HG03439 (cell line): Measurements from ENCODE around the gene XYLT1.

ENCODE experiments used
- ATAC-seq: cut with Tn5 transposase; IDR thresholded peaks from one replicate; pipeline ENCODE4 v1.9.1; 2021; ENCODE audit warnings: mild to moderate bottlenecking, moderate library complexity; ENCODE audit not compliant: unreplicated experiment

The XYLT1 gene

DNA sequence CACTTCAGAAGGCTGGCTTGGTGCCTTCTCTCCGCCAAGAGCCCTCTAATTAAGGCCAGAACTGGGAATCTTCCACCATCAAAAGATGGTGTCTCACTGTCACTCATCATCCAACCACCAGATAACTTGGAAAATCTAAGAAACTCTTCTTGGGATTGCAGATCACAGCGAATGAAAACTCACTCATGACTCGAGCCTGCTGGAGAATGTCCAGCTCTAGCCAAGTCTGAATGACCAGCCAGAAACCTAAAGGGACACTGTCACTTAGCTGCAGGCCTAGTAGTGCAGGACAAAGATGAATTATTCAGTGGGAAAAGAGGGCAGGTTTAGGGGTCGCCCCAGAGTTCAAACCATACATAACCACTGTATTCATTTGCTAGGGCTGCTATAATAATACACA, 107.8 kb downstream of the XYLT1 start:
- ATAC-seq = no peak

DNA sequence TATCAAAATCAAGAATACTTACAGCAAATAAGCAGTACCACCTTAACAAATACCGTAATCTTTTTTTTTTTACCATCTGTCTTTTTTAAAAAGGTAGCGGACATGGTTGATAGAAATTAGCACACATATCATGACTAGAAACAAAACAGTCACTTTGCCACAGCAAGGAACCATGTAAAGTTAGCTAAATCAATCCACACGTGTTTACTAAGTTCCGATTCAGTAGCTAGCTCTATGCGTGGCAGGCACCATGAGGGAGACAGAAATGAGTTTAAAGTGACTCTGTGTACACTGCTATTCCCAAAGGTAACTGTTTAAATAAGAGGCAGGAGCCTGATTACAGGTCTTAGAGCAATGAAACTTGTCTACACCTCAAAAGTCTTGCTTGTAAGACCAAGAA, 108.6 kb downstream of the XYLT1 start:
- no peak for ATAC-seq

DNA sequence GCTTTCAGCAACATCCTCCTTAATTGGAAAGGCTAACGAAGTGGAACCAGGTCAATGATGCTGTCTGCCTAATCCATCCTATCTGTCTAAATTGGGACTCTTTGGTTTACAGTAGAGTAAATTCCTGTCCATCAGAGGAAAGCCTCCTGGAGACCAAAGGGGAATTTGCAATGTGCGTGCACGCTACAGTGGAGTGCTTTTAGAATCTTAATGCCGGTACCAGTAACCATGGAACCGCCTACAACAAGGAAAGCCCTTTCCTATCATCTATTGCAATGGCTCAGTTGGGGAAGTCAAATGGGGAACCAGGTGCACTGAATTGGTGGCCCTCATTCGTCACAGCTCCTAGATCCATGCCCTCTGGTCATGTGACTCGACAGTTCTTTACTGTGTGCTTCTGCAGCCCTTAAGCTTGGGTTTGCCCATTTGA, 110.1 kb downstream of the XYLT1 start:
- no peak for ATAC-seq

DNA sequence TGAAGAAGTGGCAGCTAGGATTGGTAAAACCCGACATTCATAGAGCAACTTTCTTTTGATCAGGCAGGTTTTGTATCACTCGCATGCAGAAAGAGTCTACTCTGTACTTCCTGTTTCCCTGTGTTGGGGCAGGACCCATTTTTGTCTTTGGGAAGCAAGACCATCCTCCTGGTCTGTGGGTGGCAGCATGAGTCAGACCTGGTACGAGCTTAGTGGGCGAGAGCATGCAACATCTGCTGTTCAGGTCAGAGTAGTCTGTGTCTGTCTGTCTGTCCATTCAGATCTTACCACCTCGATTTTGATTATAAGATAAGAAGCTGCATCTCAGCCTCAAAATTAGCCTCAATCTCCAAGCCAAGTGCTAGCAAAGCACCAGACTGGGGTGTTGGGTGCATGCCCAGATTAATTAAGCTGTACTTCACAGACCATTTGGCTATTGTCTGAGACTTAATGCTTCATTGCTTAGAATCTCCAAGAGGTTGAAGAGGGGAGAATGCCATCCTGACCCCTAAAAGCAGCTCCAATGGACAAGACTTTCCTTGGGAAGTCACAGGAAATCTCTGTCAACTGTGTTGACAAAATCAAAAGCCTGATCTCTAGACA, 110.9 kb downstream of the XYLT1 start:
- no peak for ATAC-seq

GRCh38 chr16:17358846-17359245, 111.9 kb downstream of the XYLT1 start:
- ATAC-seq = no peak

GRCh38 chr16:17358355-17358754, 112.4 kb downstream of the XYLT1 start:
- ATAC-seq = no peak

DNA sequence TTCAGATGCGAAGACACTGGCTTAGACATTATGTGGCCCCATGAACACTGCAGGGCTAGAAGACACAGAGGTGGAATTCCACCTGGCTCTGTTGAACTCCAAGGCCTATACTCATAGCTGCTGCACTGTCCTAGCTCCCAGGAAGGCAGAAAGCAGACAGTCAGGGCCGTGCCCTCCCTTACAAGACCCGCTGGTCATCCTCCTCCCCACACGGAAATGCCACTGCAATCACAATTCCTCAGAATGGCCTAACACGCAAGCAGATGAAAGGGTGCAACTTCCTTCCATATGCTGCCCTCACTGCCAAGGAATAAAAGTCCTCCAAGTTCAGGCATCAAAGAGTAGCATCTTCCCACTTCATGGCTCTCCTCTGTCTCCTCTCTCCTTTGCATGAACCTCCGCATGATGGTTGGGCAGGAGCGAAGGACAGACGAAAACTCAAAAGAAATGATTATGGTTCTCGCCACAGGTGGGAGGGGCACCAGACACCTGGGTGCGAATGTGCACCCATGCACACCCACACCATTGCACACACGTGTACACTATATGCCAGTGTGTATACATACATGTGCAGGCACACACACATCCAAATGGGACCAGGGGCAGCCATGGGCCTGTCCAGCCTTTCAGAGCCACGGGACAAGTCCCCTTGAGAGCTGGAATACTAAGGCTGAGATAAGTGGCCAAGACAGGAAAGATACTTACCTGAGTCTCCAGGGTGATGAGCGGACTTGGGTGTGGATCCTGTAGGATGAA, 113.3 kb downstream of the XYLT1 start:
- ATAC-seq = no peak

DNA sequence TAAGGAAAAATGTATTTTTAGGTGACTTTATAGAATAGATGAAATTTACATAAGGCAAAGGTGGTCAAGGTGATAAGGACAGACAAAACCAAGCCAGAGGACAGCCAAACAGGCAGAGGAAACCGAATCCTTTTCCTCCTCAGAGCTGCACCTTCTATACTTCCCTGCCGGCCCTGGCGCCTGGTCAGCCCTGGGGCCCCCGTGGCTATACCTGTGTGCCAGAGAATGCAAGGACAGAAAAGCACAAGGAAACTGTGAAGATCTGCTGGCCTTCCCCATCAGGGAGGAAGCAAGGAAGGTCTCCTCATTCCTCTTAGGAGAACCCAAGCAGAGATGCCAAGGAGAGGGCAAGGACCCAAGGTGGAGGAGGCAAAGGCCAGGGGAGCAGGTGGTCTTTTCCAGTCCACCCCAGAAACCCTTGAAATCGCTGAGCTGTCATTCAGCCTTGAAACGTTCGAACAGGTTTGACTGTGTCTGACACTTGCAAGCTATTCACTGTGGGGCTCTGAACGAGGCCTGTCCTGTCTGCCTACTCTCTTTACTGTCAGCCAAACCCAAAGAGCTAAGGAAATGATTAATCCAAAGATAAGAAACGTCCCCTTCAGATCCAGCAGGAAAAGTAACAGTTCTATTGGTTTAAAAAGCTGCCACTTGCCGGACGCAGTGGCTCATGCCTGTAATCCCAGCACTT, 114.4 kb downstream of the XYLT1 start:
- no peak for ATAC-seq

GRCh38 chr16:17354685-17355084, 116.1 kb downstream of the XYLT1 start:
- no peak for ATAC-seq

GRCh38 chr16:17354141-17354601, 116.6 kb downstream of the XYLT1 start:
- no peak for ATAC-seq

DNA sequence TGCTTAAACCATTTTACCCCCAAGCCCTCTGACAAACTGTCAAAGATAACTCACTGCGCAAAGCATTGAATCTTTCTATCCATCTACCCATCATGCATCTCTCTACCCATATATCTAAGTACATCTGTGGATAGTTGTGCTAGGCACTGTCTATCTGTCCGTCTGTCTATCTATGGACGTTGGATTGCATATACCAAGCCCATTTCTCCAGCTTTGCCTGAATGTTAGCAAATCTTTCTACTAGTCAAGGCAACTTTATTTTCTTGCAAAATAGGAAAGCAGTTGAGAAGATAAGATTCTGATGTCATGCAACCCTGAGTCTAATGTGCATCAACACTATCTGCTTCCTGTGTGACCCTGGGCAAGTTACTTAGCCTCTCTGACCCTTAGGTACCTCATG, 117.2 kb downstream of the XYLT1 start:
- no peak for ATAC-seq

DNA sequence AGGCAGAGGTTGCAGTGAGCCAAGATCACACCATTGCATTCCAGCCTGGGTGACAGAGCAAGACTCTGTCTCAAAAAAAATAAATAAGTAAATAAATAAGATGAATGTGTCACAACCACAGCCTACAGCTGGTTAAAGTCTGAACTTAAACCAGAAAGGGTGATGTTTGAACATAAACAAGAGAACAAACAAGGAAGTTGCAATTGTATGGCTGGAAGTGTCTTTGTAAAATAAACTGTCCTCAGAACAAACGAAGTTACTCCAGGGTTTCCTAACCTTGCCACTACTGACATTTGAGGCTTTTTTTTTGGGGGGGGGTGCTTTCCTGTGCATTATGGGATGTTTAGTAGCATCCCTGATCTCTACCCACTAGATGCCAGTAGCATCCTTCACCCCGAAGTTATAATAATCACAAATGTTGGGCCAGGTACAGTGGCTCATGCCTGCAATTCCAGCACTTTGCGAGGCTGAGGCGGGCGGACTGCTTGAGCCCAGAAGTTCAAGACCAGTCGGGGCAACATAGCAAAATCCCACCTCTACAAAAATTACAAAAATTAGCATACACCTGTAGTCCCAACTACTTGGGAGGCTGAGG, 119.2 kb downstream of the XYLT1 start:
- ATAC-seq = no peak

- ATAC-seq = no peak
These were observed 120.6 kb downstream of the XYLT1 start for GRCh38 chr16:17350207-17350606.

- no peak for ATAC-seq
These were observed 121.9 kb downstream of the XYLT1 start for GRCh38 chr16:17348826-17349225.

GRCh38 chr16:17348042-17348783, 122.5 kb downstream of the XYLT1 start:
- no peak for ATAC-seq

DNA sequence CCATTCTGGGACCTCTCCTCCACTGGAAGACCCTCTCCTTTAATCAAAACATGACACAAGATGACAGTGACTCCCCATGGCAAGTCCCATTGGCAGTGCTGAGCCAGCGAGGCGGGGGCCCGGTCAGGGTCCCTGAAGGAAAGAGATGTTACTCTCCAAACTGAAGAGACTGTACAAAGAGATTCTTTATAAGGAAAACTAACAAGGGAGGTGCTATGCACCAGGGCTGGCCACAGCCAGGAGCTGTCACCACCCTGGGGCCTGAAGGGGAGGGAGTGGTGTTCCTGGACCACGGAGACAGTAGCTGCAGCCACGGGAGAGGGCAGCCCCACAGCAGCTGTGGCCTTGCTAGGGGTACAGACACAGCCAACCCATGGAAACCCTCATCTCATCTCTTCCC, 123.1 kb downstream of the XYLT1 start:
- ATAC-seq = no peak

- ATAC-seq = no peak
These were observed 123.9 kb downstream of the XYLT1 start for GRCh38 chr16:17346621-17347569.

DNA sequence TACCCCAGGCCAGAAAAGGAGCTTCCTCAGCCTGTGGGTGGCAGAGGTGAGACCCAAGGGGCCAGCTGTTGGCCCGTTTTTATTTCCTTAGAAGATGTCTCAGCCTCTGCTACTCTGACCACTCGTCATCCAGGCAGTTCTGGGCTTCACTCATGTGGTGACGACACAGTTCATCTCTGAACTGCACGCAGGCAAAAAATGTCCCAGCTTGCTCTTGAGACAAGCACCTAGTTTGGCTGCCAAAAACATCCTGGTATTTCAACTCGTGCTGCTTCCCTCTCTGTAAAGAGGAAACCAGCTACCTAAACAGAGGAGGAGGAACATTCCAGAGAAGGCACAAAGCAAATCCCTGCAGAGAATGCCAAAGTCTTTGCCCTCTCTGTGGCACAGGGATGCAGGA, 125.7 kb downstream of the XYLT1 start:
- ATAC-seq = no peak

DNA sequence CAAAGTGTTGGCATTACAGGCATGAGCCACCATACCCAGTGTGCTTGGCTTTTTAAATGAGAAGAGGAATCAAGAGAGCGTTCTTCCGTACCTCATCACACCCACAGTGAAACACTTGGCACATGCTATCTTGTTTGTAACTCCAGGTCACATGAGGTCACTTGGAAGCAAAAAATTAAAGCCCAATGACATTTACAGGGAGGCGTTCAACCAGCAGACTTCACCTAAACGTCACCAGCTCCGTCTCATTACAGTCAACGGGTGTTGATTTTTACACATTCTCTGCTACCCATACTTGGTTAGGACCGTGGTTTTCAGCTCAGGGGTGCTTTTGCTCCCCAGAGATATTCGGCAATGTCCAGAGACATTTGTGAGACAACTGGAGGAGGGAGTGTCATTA, 127.0 kb downstream of the XYLT1 start:
- no peak for ATAC-seq

- ATAC-seq = no peak
These were observed 127.7 kb downstream of the XYLT1 start for GRCh38 chr16:17343028-17343427.
